GM12873 (cell line): ENCODE results near the gene TMEM184B.

ENCODE experiments used
- TF ChIP-seq, protein P1 (sequence below): IDR thresholded peaks from 2 replicates; pipeline ENCODE4 v1.5.1; 2012; ENCODE audit warnings: low read depth, mild to moderate bottlenecking, moderate library complexity, low read length, control low read depth; ENCODE audit not compliant: insufficient read depth; ENCODE audit errors: missing control alignments

Gene TMEM184B

DNA sequence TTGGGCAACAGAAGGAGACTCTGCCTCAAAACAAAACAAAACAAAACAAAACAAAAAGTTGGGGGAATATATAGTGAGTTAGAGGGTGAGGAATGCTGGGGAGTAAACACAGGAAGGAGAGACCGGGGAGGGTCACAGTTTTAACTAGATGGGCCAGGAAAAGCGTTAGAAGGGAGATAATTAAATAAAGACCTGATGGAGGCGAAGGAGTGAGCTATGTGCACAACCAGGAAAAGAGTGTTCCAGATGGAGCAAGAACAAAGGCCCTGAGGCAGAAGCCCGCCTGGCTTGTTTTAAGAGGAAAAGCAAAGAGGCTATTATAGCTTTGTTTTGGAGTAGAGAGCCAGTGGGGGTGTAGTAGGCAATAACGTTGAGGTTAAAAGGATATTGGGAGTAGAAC lies 86.4 kb downstream of the TMEM184B start:
- TF ChIP-seq, protein P1, sequence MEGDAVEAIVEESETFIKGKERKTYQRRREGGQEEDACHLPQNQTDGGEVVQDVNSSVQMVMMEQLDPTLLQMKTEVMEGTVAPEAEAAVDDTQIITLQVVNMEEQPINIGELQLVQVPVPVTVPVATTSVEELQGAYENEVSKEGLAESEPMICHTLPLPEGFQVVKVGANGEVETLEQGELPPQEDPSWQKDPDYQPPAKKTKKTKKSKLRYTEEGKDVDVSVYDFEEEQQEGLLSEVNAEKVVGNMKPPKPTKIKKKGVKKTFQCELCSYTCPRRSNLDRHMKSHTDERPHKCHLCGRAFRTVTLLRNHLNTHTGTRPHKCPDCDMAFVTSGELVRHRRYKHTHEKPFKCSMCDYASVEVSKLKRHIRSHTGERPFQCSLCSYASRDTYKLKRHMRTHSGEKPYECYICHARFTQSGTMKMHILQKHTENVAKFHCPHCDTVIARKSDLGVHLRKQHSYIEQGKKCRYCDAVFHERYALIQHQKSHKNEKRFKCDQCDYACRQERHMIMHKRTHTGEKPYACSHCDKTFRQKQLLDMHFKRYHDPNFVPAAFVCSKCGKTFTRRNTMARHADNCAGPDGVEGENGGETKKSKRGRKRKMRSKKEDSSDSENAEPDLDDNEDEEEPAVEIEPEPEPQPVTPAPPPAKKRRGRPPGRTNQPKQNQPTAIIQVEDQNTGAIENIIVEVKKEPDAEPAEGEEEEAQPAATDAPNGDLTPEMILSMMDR: no peak

- TF ChIP-seq, protein P1: no peak
These were observed 88.0 kb downstream of the TMEM184B start for GRCh38 chr22:38184788-38185187.

DNA sequence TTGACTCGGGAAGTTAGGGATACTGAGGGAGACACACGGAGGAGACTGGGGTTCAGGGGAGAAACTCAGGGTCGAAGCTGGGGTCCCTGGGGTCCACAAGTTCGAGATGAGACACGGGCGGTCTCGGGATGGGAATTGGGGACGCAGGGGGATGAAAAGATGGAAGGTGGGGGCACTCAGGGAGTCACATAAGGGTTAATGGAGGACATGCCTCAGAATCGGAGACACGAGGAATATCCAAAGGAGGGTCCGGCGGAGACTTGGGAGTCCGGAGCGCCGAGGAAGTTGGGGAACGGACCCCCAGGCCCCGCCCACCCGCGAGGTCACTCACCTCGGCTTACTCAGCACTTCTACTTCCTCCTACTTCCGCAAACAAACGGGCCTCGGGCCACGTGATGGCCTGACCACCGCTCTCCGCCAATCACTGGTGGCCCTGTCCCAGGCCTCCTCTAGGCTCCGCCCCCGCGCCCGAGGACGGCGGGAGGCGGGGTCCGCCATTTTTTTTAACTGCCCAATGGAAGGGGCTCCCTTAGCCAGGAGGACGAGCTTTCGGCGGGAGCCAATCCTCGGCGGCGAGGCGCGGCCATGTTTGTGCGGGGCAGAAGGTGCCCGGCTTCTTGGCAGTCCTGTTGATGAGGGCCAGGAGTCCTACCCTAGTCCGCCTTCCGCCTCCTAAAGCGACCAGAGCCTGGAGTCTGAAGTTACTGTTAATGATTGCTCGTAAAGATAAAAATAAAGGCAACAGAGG lies 91.2 kb downstream of the TMEM184B start, which contains the start of gene PLA2G6:
PLA2G6 (minus strand) TSS at position 378 of the 748 bp plus-strand sequence. CDS start 12,404 bp downstream, outside the sequence.
- TF ChIP-seq, protein P1: no peak

GRCh38 chr22:38180841-38181452 lies 91.9 kb downstream of the TMEM184B start:
- TF ChIP-seq, protein P1: peak; percentile 13

DNA sequence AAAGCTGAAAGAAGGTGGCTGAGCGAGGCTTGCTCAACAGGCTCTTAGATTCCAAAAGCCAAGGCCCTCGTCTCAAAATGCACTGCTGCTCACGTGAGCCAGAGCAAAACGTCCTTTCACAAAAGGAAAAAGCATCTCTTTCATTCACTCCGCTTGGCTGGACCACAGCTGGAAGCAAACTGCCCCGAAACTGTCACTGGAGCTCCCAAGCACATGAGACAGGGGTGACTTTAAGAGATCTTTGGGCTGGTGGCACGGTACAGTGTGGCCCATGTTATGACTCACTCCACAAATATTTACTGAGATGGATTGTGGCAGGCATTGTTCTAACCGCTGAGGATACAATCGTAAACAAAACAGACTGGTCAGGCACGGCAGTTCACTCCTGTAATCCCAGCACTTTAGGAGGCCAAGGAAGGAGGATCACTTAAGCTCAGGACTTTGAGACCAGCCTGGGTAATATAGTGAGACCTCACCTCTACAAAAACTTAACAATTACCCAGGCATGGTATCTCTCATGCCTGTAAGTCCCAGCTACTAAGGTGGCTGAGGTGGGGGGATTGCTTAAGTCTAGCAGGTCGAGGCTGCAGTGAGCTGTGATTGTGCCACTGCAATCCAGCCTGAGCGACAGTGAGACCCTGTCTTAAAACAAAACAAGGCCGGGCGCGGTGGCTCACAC lies 94.7 kb downstream of the TMEM184B start:
- TF ChIP-seq, protein P1: no peak

DNA sequence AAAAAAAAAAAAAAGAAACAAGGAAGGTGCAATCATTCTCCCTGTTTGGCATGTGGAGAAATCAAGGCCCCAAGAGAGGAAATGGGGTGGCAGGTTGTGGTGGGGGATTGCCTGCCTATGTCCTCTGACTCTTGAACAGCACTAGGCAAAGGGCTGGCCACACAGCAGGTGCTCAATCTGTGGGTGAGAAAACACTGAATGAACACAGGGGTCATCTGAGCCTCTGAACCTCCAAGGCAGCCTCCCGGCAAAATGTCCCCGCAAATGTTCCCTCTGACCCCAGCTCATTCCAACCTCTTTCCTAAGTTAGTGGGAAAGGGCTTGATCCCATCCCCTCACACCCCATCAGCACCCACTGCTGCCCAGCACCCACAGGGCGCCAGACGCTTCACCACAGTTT lies 95.8 kb downstream of the TMEM184B start:
- TF ChIP-seq, protein P1: no peak

- TF ChIP-seq, protein P1: no peak
These were observed 96.6 kb downstream of the TMEM184B start for GRCh38 chr22:38176170-38176741.
